Epithelial cell of proximal tubule (primary cell): ENCODE measurements around the gene NOL9. TPM values are rescaled to one million over a fixed set of nuclear protein-coding genes. Genes with fewer than 3 reads are reported as not detected.

Source experiments
- DNase-seq: peaks from one replicate; pipeline ENCODE4 v3.0.0-alpha.2; 2011; ENCODE audit warnings: low read depth
- H3K4me3 ChIP-seq: 2 replicates; pipeline ENCODE4 v1.5.1; 2011; ENCODE audit warnings: low read depth, mild to moderate bottlenecking, low read length
- CTCF ChIP-seq: conservative IDR thresholded peaks from 2 replicates; pipeline ENCODE4 v1.5.1; 2012; ENCODE audit warnings: low read depth, mild to moderate bottlenecking, low read length
- total RNA-seq: library from RNA; depleted of rRNA; stranded (reverse); fragments of >200 nt; gene quantifications from 2 replicates; pipeline ENCODE4 v1.2.3, GENCODE V29; 2015

NOL9 gene
- total RNA-seq, 1 donor from 2014 or later: 18.5 TPM

DNA sequence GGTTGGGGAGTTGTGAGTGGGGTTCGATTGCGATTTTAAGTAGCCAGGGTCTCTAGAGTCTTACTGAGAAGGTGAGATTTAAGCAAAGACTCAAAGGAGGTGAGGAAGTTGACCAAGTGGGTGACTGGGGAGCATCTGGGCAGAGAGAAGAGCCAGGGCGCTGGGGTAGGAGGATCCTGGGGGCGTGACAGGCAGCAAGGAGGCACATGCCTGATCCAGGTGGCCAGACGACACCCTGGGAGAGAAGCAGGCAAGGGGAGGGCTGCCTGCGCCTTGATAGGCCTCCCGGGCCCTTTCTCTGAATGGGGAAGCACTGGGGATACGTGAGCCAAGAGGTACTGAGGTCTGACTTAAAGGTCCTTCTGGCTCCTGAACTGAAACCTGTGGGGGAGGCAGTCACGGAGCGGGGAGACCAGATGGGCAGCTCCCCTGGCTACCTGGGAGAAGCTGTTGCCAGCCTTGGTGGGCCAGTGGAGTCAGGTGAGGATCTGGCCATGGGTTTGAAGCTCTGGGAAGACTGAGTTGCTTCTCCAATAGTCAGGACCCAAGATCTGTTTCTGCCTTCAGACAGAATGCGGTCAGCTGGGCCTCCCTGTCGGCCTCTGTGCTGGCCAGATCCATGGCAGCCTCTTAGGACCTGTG lies 30.9 kb upstream of the NOL9 start:
- TF ChIP-seq CTCF: no peak
- H3K4me3 ChIP-seq: no peak overlapping the region
- no peak for DNase-seq

GRCh38 chr1:6584126-6585080 lies 30.1 kb upstream of the NOL9 start:
- H3K4me3 ChIP-seq: no peak overlapping the region
- DNase-seq: no peak
- TF ChIP-seq CTCF: peak; percentile 20

DNA sequence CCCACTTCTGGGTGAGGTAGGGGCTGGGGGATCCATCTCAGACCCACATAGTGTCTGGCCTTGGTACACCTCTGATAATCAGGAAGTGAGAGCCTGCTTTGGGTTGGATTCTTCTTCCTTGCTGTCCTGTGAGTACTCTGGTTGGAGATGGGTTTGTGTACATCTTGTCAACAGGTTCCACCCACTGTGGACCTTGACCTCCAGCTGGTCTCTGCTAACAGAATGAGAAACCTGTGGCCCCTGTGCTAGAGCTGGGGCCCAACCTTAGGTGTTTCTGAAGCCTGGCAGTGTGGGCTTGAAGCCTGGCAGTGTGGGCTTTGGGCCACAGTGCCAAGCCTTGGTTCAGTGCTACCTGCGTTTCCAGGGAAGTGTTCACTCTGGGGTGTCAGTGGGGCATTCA lies 28.1 kb upstream of the NOL9 start:
- no peak for TF ChIP-seq CTCF
- peak overlapping the region; percentile 2 for H3K4me3 ChIP-seq
- DNase-seq: no peak

GRCh38 chr1:6581561-6582305 lies 27.4 kb upstream of the NOL9 start:
- H3K4me3 ChIP-seq: peak overlapping the region; percentile 2
- no peak for TF ChIP-seq CTCF
- DNase-seq: no peak

DNA sequence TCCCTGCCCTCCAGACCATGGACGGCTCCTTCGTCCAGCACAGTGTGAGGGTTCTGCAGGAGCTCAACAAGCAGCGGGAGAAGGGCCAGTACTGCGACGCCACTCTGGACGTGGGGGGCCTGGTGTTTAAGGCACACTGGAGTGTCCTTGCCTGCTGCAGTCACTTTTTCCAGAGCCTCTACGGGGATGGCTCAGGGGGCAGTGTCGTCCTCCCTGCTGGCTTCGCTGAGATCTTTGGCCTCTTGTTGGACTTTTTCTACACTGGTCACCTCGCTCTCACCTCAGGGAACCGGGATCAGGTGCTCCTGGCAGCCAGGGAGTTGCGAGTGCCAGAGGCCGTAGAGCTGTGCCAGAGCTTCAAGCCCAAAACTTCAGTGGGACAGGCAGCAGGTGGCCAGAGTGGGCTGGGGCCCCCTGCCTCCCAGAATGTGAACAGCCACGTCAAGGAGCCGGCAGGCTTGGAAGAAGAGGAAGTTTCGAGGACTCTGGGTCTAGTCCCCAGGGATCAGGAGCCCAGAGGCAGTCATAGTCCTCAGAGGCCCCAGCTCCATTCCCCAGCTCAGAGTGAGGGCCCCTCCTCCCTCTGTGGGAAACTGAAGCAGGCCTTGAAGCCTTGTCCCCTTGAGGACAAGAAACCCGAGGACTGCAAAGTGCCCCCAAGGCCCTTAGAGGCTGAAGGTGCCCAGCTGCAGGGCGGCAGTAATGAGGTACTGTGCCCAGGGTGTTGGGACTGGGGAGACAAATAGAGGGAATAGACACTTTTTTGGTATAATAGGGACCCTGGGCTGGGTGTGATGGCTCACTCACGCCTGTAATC lies 26.5 kb upstream of the NOL9 start:
- peak overlapping the region; percentile 91 for H3K4me3 ChIP-seq
- TF ChIP-seq CTCF: peak; percentile 32
- DNase-seq: no peak

GRCh38 chr1:6580119-6580592 lies 25.8 kb upstream of the NOL9 start:
- TF ChIP-seq CTCF: no peak
- peak overlapping the region; percentile 91 for H3K4me3 ChIP-seq
- DNase-seq: no peak
